ENCODE results near the gene PXN. TPM values are rescaled to one million over a fixed set of nuclear protein-coding genes. Genes with fewer than 3 reads are reported as not detected.

PXN gene
- total RNA-seq, 2 experiments from 2014 or later: 201 to 236 TPM

DNA sequence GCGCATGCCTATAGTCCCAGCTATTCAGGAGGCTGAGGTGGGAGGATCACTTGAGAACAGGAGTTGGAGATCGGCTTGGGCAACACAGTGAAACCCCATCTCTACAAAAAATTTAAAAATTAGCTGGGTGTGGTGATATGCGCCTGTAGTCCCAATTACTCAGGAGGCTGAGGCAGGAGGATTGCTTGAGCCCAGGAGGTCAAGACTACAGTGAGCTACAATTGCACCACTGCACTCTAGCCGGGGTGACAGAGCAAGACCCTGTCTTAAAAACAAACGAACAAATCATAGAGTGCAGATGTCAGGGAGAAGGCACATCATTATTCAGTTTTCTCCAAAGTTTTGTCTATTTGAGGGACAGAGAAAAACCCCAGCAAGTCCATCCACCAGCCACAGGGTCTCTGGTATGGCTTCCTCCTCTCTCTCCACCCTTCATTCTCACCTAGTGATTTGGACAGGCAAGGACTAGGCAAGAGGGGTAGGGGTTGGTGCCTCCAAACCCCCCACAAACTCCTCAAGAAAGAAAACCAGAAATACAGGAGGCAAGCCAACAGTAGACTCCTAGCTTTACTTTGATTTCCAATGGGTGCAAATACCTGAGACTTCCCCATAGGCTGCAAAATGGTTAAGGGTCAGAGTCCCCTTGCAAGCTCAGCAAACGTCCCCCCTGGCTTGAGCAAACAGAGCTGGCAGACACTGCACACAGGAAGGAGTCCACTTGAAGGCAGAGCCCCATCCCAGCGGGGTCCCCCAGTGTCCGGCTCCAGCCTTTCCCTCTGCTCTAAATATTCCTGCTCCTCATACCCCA is 38.1 kb downstream of the PXN start:
- ChIA-PET CTCF (interaction anchor here (0.6 to 16.2 kb wide), 31 partner anchors 8 to 974 kb away, joined by 3 to 546 read pairs (median 6); partner anchors contain the start of genes PXN, RAB35, RNU4-1 and RNU4-2), POLR2A (interaction anchor here (0.6 to 3.7 kb wide), 6 partner anchors 26 to 112 kb away, joined by 3 to 24 read pairs (median 4); partner anchors contain the start of genes PXN, RNU4-2 and RPLP0)
- H3K36me3 Mint-ChIP-seq (ENCODE audit: low read depth): peaks cover 29% of the 10 kb centered on the region
- no peaks in the 10 kb centered on the region for H3K9me3 Mint-ChIP-seq
- DNase-seq: no peak
- H3K27ac Mint-ChIP-seq: peak overlapping the region; percentile 86
- H3K27me3 Mint-ChIP-seq: no peaks in the 10 kb centered on the region
- H3K4me1 Mint-ChIP-seq: peaks cover 78% of the 10 kb centered on the region
- H3K4me3 Mint-ChIP-seq: no peak overlapping the region

DNA sequence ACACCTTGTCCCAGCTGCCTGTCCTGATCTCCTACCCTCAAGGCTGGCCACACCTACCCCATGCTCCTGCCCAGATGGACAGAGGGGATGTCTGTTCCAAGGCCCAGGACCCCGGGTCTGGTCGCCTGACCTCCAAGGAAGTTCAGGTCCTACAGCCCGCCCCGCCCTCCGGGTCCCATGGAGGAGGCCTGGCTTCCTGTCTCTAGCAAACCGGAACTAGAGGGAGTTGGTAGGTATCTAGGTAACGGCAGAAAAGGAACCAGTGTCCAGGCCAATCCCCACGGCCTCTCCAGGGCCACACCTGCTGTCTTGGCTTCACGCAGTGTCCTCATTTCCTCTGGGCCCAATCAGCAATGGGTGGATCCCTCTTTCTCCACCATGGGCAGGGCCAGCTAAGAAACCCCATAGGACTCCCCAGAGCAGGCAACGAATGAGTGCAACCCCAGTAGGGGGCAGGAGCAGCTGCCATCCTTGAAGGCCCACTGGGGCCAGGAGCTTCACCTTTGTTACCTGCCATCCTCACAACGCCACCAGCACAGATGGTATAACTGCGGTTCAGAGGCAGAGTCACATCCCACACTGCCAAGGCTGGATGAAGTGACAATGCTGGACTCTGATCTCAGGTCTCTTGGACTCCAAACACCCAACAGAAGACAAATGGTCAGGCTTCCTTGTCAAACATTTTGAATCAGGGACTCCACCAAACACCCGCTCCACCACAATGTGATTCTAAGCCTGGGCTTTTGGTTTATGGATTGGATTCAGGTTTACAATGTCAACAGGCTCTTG is 39.5 kb downstream of the PXN start:
- POLR2A ChIA-PET: interaction anchor here (0.9 to 1.7 kb wide), 2 partner anchors 25 to 65 kb away, joined by 3 to 7 read pairs; partner anchors contain the start of genes RNU4-2 and RPLP0
- Mint-ChIP-seq H3K27ac (peak overlapping the region; percentile 87), H3K36me3 (ENCODE audit: low read depth) (peaks cover 27% of the 10 kb centered on the region), H3K4me1 (peaks cover 64% of the 10 kb centered on the region), H3K27me3 (no peaks in the 10 kb centered on the region), H3K9me3 (no peaks in the 10 kb centered on the region), H3K4me3 (peak overlapping the region; percentile 67)
- CTCF ChIA-PET: interaction anchor here (0.7 to 16.2 kb wide), 8 partner anchors 9 to 76 kb away, joined by 3 to 546 read pairs (median 37); partner anchors contain the start of genes PXN, RNU4-1, RNU4-2 and RPLP0
- DNase-seq: peak; percentile 39

GRCh38 chr12:120225200-120225558 is 40.4 kb downstream of the PXN start:
- Mint-ChIP-seq H3K36me3 (ENCODE audit: low read depth) (peaks cover 34% of the 10 kb centered on the region), H3K27ac (peak overlapping the region; percentile 87), H3K4me1 (peaks cover 55% of the 10 kb centered on the region), H3K27me3 (no peaks in the 10 kb centered on the region), H3K4me3 (no peak overlapping the region), H3K9me3 (no peaks in the 10 kb centered on the region)
- ChIA-PET POLR2A (interaction anchor here (0.9 kb wide), 1 partner anchor 66 kb away, joined by 3 read pairs; the partner anchor contains the start of gene RNU4-2), CTCF (interaction anchor here (0.8 to 16.2 kb wide), 5 partner anchors 13 to 77 kb away, joined by 3 to 546 read pairs (median 76); partner anchors contain the start of genes PXN, RPLP0 and SIRT4)
- DNase-seq: no peak

GRCh38 chr12:120224304-120225199 is 41.0 kb downstream of the PXN start:
- H3K27ac Mint-ChIP-seq: peak overlapping the region; percentile 87
- POLR2A ChIA-PET: no interaction called here
- H3K9me3 Mint-ChIP-seq: no peaks in the 10 kb centered on the region
- no peaks in the 10 kb centered on the region for H3K27me3 Mint-ChIP-seq
- H3K36me3 Mint-ChIP-seq (ENCODE audit: low read depth): peaks cover 38% of the 10 kb centered on the region
- CTCF ChIA-PET: interaction anchor here (0.8 to 16.2 kb wide), 5 partner anchors 13 to 78 kb away, joined by 3 to 546 read pairs (median 76); partner anchors contain the start of genes PXN, RPLP0 and SIRT4
- no peak for DNase-seq
- peaks cover 49% of the 10 kb centered on the region for H3K4me1 Mint-ChIP-seq
- H3K4me3 Mint-ChIP-seq: no peak overlapping the region

DNA sequence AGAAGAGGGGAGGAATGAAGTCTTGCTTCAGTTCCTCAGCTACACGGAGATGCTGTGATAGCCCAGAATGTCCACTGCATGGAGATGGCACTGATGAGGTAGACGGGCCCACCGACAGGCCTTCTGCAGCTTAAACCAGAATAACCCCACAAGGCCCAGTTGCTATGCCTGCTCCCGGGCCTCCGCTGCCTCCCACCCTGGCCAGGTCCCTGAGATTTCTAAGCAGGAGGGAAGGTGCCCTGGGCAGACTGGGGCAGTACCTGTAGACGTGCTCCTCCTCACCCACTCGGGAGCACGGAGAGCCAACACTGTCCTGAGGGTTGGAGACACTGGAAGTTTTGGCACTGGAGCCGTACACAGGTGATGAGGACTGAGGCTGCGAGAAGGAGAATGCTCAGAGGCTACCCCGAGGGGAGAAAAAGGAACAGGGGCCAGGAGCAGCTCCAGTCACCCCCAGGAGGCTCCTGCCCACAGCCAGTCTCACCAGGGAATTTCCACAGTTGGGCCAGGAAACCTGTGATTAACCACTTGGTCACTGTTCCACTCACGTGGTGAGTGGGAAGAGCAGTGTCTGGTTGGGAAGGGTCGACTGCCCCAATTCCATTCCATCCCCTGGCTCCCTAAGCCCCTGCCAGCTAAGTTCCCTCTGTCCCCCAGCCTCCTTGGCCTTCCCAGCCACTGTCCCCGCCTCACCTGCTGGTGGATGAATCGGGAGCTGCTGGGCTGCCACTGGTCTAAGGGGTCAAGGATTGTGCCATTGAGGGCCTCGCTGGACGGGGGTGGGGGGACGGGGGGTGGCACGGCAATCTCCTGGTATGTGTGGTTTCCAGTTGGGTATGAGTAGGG is 41.8 kb downstream of the PXN start:
- no peaks in the 10 kb centered on the region for H3K9me3 Mint-ChIP-seq
- peaks cover 41% of the 10 kb centered on the region for H3K36me3 Mint-ChIP-seq (ENCODE audit: low read depth)
- POLR2A ChIA-PET: interaction anchor here (0.6 kb wide), 1 partner anchor 22 kb away, joined by 3 read pairs; no protein-coding TSS in a partner anchor
- DNase-seq: no peak
- peak overlapping the region; percentile 46 for H3K27ac Mint-ChIP-seq
- no peak overlapping the region for H3K4me3 Mint-ChIP-seq
- CTCF ChIA-PET: interaction anchor here (0.6 to 16.2 kb wide), 3 partner anchors 22 to 134 kb away, joined by 4 to 546 read pairs (median 76); partner anchors contain the start of genes PXN and RPLP0
- peaks cover 40% of the 10 kb centered on the region for H3K4me1 Mint-ChIP-seq
- H3K27me3 Mint-ChIP-seq: no peaks in the 10 kb centered on the region

GRCh38 chr12:120222288-120222832 is 43.2 kb downstream of the PXN start:
- no peak overlapping the region for H3K4me3 Mint-ChIP-seq
- no peaks in the 10 kb centered on the region for H3K9me3 Mint-ChIP-seq
- DNase-seq: no peak
- peaks cover 43% of the 10 kb centered on the region for H3K36me3 Mint-ChIP-seq (ENCODE audit: low read depth)
- H3K27me3 Mint-ChIP-seq: no peaks in the 10 kb centered on the region
- no peak overlapping the region for H3K27ac Mint-ChIP-seq
- ChIA-PET CTCF (interaction anchor here (0.5 to 16.2 kb wide), 4 partner anchors 21 to 177 kb away, joined by 3 to 546 read pairs (median 4); partner anchors contain the start of genes PXN and RPLP0), POLR2A (no interaction called here)
- peaks cover 27% of the 10 kb centered on the region for H3K4me1 Mint-ChIP-seq

DNA sequence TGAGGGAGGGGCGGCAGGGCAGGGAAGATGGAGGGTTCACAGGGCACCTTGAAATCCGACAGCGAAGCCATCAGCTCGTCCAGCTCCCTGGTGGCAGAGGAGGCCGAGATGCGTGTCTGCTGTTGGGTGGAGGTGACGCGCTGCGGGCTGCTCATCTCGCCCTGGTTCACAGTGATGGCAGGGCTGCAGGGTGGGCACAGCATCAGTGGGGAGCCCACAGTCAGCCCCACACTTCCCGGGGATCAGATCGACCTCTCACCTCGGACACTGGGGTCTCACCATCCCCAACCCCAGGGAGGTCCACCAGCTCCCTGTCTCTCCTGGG is 44.0 kb downstream of the PXN start:
- Mint-ChIP-seq H3K27ac (no peak overlapping the region), H3K27me3 (no peaks in the 10 kb centered on the region), H3K36me3 (ENCODE audit: low read depth) (peaks cover 39% of the 10 kb centered on the region), H3K9me3 (no peaks in the 10 kb centered on the region), H3K4me3 (no peak overlapping the region), H3K4me1 (peaks cover 21% of the 10 kb centered on the region)
- ChIA-PET POLR2A (no interaction called here), CTCF (interaction anchor here (1.0 to 16.2 kb wide), 3 partner anchors 20 to 148 kb away, joined by 3 to 546 read pairs (median 6); partner anchors contain the start of genes PXN and RPLP0)
- DNase-seq: no peak

DNA sequence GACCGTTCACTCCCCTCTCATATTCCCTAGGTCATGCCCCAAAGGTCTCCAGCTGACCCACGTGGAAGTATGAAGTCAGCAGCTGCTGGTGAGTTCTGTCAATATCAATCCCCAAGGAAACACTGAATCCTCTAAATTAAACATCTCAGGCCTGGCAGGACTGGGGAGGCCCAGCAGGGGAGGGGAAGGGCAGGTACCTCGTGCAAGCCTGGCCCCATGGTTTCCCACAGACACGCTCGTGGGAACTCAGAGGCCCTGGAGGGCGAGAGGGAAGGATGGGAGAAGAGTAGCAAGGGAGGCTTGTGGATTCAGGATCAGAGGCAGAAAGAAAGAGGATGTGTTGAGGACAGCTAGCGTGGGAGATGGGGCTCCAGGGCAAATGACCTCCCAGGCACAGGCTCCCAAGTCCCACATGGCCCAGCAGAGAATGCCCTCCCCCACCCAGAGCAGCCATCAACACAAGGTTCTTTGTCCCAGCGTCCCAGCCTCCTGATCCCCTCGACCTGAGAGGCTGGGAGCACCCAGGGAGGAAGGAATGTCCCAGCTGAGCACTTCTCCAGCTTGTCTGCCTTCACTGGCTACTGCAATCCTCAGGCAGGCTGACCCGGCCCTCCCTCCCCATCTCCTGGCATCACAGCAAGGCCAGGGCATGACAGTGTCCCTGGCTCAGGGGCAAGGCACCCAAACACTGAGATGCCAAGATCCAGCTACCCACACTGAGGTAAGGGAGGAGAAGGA is 44.5 kb downstream of the PXN start:
- no peak for DNase-seq
- Mint-ChIP-seq H3K36me3 (ENCODE audit: low read depth) (peaks cover 37% of the 10 kb centered on the region), H3K27ac (peak overlapping the region; percentile 41), H3K27me3 (no peaks in the 10 kb centered on the region), H3K4me3 (no peak overlapping the region), H3K4me1 (peaks cover 15% of the 10 kb centered on the region), H3K9me3 (no peaks in the 10 kb centered on the region)
- CTCF ChIA-PET: interaction anchor here (0.9 to 16.2 kb wide), 8 partner anchors 13 to 148 kb away, joined by 3 to 546 read pairs (median 5); partner anchors contain the start of genes PXN, RPLP0 and SIRT4
- POLR2A ChIA-PET: no interaction called here

GRCh38 chr12:120218680-120219606 is 46.6 kb downstream of the PXN start:
- Mint-ChIP-seq H3K4me3 (no peak overlapping the region), H3K4me1 (peaks cover 2% of the 10 kb centered on the region), H3K27me3 (no peaks in the 10 kb centered on the region), H3K36me3 (ENCODE audit: low read depth) (peaks cover 38% of the 10 kb centered on the region), H3K9me3 (no peaks in the 10 kb centered on the region), H3K27ac (no peak overlapping the region)
- no peak for DNase-seq
- CTCF ChIA-PET: interaction anchor here (0.8 to 16.2 kb wide), 8 partner anchors 9 to 83 kb away, joined by 3 to 546 read pairs (median 6); partner anchors contain the start of genes PXN, RPLP0 and SIRT4
- POLR2A ChIA-PET: interaction anchor here (0.6 kb wide), 1 partner anchor 81 kb away, joined by 3 read pairs; no protein-coding TSS in a partner anchor
